ENCODE results near the gene NIPSNAP3A. TPM values are rescaled to one million over a fixed set of nuclear protein-coding genes. Genes with fewer than 3 reads are reported as not detected.

Gene NIPSNAP3A
- total RNA-seq, 4 donors from 2014 or later = 19.0 to 33.3 (median 29.7) TPM

DNA sequence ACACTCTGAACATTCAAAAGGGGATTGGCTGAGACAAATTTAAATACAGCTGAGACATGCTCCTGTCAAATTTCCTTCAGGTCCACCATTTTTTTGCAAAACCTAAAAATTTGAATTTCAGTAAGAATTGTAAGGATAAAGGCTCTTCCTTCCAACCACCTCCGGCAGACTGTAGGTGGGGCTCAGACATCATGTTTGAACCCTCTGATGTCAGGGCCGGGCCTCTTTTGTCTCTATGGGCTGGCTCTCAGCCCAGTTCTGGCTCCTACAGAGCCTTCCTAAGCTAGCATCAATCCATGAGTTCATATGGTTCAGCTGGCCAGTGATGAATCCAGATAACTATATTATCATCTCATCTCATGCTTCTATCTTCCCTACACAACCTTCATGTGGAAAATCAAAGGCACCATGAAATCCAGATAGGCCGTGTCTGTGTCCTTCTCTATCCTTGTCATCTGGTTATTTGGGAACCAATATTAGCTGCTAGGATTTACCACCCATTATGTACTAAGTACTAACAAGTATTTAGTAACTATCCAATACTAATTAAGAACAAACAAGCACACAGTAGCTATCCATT lies 60.6 kb downstream of the NIPSNAP3A start:
- no peak overlapping the region for H3K4me3 ChIP-seq
- no peaks in the 10 kb centered on the region for H3K9me3 ChIP-seq
- DNase-seq (ENCODE audit: extremely low spot score) = no peak
- TF ChIP-seq, protein P1, sequence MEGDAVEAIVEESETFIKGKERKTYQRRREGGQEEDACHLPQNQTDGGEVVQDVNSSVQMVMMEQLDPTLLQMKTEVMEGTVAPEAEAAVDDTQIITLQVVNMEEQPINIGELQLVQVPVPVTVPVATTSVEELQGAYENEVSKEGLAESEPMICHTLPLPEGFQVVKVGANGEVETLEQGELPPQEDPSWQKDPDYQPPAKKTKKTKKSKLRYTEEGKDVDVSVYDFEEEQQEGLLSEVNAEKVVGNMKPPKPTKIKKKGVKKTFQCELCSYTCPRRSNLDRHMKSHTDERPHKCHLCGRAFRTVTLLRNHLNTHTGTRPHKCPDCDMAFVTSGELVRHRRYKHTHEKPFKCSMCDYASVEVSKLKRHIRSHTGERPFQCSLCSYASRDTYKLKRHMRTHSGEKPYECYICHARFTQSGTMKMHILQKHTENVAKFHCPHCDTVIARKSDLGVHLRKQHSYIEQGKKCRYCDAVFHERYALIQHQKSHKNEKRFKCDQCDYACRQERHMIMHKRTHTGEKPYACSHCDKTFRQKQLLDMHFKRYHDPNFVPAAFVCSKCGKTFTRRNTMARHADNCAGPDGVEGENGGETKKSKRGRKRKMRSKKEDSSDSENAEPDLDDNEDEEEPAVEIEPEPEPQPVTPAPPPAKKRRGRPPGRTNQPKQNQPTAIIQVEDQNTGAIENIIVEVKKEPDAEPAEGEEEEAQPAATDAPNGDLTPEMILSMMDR (IDR thresholded peaks at IDR 0.05) = peak in 2 of 3 experiments; percentile 6 to 12
- no peak for TF ChIP-seq POLR2A (IDR thresholded peaks at IDR 0.05; ENCODE audit: low read depth)
- intact Hi-C loops (cut with DNase I) = loop anchor here (1.0 kb wide), 1 partner anchor 17 kb away; no protein-coding TSS in a partner anchor
- WGBS = 50% methylated on average over 3 of the region's 3 CpGs
- H3K27ac ChIP-seq (replicated peaks in 1 of 4) = no peak overlapping the region
- no peaks in the 10 kb centered on the region for H3K27me3 ChIP-seq
- H3K36me3 ChIP-seq = peaks cover 79 to 99% (median 94%) of the 10 kb centered on the region in 4 donors
- peaks cover 6 to 15% (median 14%) of the 10 kb centered on the region in 4 donors for H3K4me1 ChIP-seq

Other genes with a start within 250 kb of the NIPSNAP3A start
- gene OR13F1, start 243.4 kb upstream of the NIPSNAP3A start, total RNA-seq = not detected
- not detected for gene OR13C4, start 220.5 kb upstream of the NIPSNAP3A start, total RNA-seq
- gene OR13C3, start 210.8 kb upstream of the NIPSNAP3A start, total RNA-seq = not detected
- gene OR13C8, start 178.5 kb upstream of the NIPSNAP3A start, total RNA-seq = not detected
- gene OR13C5, start 148.3 kb upstream of the NIPSNAP3A start, total RNA-seq = not detected
- under 1 TPM in 1 of 4 donors, not detected in 3; 0.34 TPM for gene OR13C2, start 142.1 kb upstream of the NIPSNAP3A start, total RNA-seq
- gene OR13C9, start 129.5 kb upstream of the NIPSNAP3A start, total RNA-seq = not detected
- not detected for gene OR13D1, start 53.2 kb upstream of the NIPSNAP3A start, total RNA-seq
- gene NIPSNAP3B, start 16.4 kb downstream of the NIPSNAP3A start, total RNA-seq = 1 to 10 TPM in 3 of 4 donors, under 1 TPM in 1; 0.42 to 5.1 (median 2.9) TPM
- gene ABCA1, start 180.5 kb downstream of the NIPSNAP3A start, total RNA-seq = 10 to 100 TPM; 47.8 to 73.9 (median 54.7) TPM

Data from esophagus muscularis mucosa (tissue), 4 donors.